GM12874 (cell line): ENCODE measurements around the gene IKZF1.

Source experiments
- TF ChIP-seq, protein P1 (sequence below): IDR thresholded peaks from 2 replicates; pipeline ENCODE4 v1.5.1; 2011; ENCODE audit warnings: low read depth, mild to moderate bottlenecking, control low read depth, low read length, moderate library complexity; ENCODE audit not compliant: insufficient read depth

Gene IKZF1

DNA sequence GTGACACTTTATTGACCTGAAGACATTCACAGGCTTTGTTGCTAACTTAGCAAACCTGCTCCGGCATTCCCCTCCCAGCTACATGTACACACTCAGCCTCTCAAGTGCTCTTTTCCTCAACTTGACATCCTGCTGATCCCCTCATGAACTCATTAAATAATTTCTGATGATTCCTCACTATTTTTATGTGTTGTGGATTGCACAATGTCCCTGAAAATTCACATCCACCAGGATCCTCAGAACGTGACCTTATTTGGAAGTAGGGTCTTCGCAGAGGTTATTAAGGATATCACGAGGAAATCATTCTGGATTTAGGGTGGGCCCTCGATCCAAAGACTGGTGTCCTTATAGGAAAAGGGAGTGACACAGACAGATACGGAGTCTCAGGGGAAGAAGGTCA lies 118.3 kb downstream of the IKZF1 start:
- TF ChIP-seq, protein P1, sequence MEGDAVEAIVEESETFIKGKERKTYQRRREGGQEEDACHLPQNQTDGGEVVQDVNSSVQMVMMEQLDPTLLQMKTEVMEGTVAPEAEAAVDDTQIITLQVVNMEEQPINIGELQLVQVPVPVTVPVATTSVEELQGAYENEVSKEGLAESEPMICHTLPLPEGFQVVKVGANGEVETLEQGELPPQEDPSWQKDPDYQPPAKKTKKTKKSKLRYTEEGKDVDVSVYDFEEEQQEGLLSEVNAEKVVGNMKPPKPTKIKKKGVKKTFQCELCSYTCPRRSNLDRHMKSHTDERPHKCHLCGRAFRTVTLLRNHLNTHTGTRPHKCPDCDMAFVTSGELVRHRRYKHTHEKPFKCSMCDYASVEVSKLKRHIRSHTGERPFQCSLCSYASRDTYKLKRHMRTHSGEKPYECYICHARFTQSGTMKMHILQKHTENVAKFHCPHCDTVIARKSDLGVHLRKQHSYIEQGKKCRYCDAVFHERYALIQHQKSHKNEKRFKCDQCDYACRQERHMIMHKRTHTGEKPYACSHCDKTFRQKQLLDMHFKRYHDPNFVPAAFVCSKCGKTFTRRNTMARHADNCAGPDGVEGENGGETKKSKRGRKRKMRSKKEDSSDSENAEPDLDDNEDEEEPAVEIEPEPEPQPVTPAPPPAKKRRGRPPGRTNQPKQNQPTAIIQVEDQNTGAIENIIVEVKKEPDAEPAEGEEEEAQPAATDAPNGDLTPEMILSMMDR = no peak

DNA sequence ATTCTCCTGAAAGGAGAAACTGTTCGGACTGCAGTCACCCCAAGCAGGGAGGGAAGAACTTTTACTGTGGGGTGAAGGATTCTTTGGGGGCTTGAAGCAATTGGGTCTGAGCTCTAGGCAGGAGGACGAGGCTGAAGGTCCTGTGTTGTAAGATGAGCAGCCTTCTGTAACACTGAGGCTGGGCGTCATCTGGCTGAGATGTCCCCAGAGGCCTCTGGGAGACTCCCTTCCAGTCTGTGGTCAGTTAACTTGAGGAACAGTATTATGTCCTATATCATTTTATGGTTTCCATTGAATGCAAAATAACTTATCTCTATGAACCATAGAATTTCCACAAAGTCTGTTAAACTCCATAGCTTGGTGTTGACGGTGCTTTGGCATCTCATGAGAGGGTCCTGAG lies 119.3 kb downstream of the IKZF1 start:
- TF ChIP-seq, protein P1 = no peak

GRCh38 chr7:50425318-50425717 lies 120.8 kb downstream of the IKZF1 start:
- TF ChIP-seq, protein P1 = no peak

DNA sequence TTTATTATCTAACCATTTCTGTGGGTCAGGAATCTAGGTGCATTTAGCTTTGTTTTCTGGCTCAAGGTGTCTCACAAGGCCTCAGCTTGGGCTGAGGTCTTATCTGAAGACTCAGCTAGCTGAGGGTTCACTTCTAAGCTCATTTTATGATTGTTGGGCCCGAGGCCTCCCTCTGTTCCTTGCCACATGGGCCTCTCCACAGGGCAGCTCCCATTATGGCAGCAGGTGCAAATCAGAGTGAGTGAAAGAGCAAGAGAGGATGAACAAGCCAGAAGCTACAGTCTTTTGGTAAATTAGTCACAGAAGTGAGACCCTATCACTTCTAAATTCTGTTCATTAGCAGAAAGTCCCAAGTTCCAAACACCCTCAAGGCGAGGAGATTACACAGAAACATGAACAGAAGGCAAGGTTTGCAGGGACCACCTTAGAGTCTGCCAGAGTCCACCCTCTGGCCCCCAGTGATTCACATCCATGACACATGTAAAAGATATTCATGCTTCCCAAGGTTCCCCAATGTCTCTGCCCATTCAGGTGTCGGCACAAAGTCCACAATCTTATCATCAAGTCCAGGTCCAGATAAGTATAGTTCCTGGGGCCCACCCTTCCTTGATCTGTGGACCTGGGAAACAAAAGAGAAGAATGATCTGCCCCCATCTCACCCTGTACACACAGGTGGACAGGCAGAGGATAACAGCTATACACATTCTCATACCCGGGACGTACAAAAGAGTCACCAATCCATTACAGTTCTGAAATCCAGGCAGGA lies 121.9 kb downstream of the IKZF1 start:
- TF ChIP-seq, protein P1 = no peak

DNA sequence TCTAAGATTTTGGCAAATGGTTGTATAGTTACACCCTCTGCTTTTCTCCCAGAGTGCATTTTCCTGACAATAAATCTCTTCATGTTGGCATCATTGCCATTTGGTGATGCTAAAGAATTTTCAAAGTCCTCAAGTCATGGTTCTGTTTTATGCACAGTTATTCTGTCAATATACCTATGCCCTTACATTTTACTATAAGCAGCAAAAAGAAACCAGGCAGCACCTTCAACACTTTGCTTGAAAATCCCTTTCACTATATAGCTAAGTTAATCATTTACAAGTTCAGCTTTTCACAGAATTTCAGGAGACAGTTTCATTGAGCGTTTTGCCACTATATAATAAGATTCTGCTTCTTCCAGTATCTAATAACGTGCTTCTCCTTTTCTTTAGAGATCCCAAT lies 123.0 kb downstream of the IKZF1 start:
- TF ChIP-seq, protein P1 = no peak

DNA sequence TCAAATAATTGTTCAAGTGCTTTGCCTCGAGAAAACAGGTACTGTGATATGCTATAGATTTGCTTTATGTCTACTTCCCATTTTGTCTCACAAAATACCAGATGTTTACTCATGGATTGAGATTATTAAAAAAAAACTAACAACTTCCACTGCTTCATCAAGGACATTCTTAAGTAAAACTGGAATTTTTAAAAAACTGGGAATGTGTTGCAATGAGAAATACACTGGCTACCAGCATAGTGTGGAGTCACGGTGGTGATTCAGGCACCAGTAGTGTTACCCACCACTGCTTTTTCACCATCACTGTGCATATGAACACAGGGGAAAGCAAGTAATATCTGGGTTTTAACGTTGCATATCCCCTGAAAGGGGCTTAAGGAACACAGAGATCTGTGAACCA lies 124.4 kb downstream of the IKZF1 start:
- TF ChIP-seq, protein P1 = no peak

DNA sequence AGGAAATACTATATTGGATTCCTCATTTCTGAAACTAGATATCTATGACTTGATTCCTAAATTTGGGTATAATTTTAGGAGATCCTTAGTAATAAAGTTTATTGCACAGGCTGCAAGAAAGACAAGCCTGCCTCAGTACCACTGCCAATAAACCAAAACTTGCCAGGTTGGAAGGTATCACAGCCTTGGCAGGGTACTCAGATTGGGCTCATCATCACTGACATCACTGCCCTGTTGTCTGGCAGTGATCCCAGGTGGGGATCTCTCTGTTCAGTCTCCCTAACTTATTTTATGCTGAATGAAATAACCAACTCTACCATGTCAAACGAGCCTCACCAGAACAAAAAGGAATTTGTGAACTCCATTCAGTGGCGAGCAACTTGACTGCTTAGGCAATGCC lies 126.8 kb downstream of the IKZF1 start:
- TF ChIP-seq, protein P1 = no peak
